KMS-11 (cell line): Measurements from ENCODE around the gene PRR14.

ENCODE experiments used
- H2AFZ ChIP-seq: fragments of 200-600 bp; sonication (generic); 2 replicates; pipeline ENCODE4 v1.6.1; 2016; ENCODE audit warnings: antibody characterized with exemption, mixed run types, low read depth
- H3K27ac ChIP-seq: fragments of 200-600 bp; sonication (generic); 2 replicates; pipeline ENCODE4 v1.6.1; 2016; ENCODE audit warnings: mild to moderate bottlenecking, mixed run types
- H3K27me3 ChIP-seq: fragments of 200-600 bp; sonication (generic); 2 replicates; pipeline ENCODE4 v1.6.1; 2017; ENCODE audit warnings: mild to moderate bottlenecking, low read depth, mixed run types, moderate library complexity; ENCODE audit not compliant: insufficient read depth
- H3K36me3 ChIP-seq: fragments of 200-600 bp; sonication (generic); 2 replicates; pipeline ENCODE4 v1.6.1; 2017; ENCODE audit warnings: mild to moderate bottlenecking, mixed run types; ENCODE audit not compliant: insufficient read depth
- H3K4me1 ChIP-seq: fragments of 200-600 bp; sonication (generic); 2 replicates; pipeline ENCODE4 v1.6.1; 2016; ENCODE audit warnings: mild to moderate bottlenecking, low read depth, mixed run types; ENCODE audit not compliant: poor library complexity, severe bottlenecking
- H3K4me2 ChIP-seq: fragments of 200-600 bp; sonication (generic); 2 replicates; pipeline ENCODE4 v1.7.0; 2016; ENCODE audit warnings: mild to moderate bottlenecking, mixed run types
- H3K4me3 ChIP-seq: fragments of 200-600 bp; sonication (generic); IDR thresholded peaks from 2 replicates; pipeline ENCODE4 v1.6.1; 2017; ENCODE audit warnings: low read depth, low read length, mixed read lengths; ENCODE audit not compliant: insufficient read depth
- H3K79me2 ChIP-seq: fragments of 200-600 bp; sonication (generic); 2 replicates; pipeline ENCODE4 v1.6.1; 2016; ENCODE audit warnings: low read depth, mixed run types; ENCODE audit not compliant: insufficient read depth
- H3K9ac ChIP-seq: fragments of 200-600 bp; sonication (generic); 2 replicates; pipeline ENCODE4 v1.6.1; 2016; ENCODE audit warnings: mild to moderate bottlenecking, mixed run types
- H4K20me1 ChIP-seq: fragments of 200-600 bp; sonication (generic); 2 replicates; pipeline ENCODE4 v1.6.1; 2016; ENCODE audit warnings: mild to moderate bottlenecking, mixed run types; ENCODE audit not compliant: insufficient read depth
- TF ChIP-seq, protein P1 (sequence below): fragments of 200-600 bp; sonication (generic); conservative IDR thresholded peaks from 2 replicates; pipeline ENCODE4 v1.6.1; 2017; ENCODE audit warnings: low read depth, mild to moderate bottlenecking, antibody characterized with exemption, low read length, moderate library complexity, mixed read lengths

The PRR14 gene

DNA sequence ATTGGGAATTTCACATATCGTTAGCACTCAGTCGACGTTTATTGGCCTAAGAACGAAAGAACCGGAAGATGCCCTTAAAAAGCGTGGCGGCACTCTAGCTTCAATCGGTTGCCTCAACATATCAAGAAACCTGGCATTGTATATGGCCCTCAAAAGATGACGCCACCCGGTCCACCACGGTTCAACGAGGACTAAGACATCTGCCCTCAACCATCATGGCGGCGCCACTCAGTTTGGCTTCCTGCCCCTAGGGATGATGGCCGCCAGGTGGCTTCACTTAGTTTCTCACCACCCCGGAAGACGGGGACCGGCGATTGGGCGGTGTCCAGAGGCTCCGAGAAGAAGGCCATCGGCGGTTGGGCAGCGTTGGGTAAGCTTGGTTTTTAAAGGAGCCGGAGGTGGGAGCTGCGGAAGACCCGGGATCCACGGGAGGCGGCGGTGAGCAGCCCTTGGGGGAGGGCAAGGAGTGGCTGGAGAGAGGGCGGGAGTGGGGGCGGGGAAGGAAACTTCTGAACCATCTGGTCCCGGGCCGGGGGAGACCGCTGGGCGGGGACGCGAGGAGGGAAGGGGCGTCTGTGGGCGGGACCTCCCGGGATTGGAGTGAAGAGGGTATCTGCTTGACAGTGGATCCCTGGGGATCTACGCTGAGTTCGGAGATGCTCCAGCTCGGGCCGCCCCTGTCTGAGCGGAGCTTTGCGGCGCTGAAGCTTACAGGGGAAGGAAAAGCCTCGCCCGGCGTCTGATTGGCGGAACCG lies at the start of gene PRR14:
TSS of gene PRR14 (plus strand) at position 592 of the 755 bp plus-strand sequence. CDS start 686 bp downstream, outside the sequence.
- Histone ChIP-seq H3K4me1 (peaks cover 49% of the 10 kb centered on the region), H3K4me3 (no peak within 1 kb of the TSS), H3K36me3 (no peaks in the 10 kb centered on the region), H3K4me2 (peak within 1 kb of the TSS; percentile 83), H3K27me3 (no peaks in the 10 kb centered on the region), H3K9ac (peak within 1 kb of the TSS; percentile 84), H2AFZ (peak within 1 kb of the TSS; percentile 80), H3K27ac (peak within 1 kb of the TSS; percentile 74), H3K79me2 (no peaks in the 10 kb centered on the region), H4K20me1 (no peaks in the 10 kb centered on the region)
- TF ChIP-seq, protein P1, sequence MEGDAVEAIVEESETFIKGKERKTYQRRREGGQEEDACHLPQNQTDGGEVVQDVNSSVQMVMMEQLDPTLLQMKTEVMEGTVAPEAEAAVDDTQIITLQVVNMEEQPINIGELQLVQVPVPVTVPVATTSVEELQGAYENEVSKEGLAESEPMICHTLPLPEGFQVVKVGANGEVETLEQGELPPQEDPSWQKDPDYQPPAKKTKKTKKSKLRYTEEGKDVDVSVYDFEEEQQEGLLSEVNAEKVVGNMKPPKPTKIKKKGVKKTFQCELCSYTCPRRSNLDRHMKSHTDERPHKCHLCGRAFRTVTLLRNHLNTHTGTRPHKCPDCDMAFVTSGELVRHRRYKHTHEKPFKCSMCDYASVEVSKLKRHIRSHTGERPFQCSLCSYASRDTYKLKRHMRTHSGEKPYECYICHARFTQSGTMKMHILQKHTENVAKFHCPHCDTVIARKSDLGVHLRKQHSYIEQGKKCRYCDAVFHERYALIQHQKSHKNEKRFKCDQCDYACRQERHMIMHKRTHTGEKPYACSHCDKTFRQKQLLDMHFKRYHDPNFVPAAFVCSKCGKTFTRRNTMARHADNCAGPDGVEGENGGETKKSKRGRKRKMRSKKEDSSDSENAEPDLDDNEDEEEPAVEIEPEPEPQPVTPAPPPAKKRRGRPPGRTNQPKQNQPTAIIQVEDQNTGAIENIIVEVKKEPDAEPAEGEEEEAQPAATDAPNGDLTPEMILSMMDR = peak; percentile 63

DNA sequence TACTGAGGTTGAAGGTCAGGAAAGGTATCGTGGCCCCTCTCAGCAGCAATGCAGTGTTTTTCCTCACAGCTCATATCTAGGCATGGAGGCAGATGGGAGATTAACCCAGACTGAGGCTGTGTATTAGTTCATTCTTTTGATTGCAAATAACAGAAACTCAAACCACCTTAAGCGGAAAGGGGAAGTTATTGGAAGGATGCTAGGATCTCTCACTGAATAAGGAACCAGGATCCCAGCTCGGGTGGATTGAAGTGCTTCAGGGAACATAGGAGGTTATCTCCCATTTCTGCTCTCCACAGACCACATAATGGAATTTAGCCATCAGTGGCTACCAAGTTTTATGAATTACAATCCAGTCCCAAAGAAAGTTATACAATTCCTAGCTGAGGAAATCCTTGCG lies 48.8 kb upstream of the PRR14 start:
- Histone ChIP-seq H4K20me1 (no peaks in the 10 kb centered on the region), H3K79me2 (no peaks in the 10 kb centered on the region), H3K4me3 (no peak overlapping the region), H3K27me3 (no peaks in the 10 kb centered on the region), H3K9ac (no peak overlapping the region), H3K4me1 (peaks cover 8% of the 10 kb centered on the region), H2AFZ (no peak overlapping the region), H3K36me3 (no peaks in the 10 kb centered on the region), H3K27ac (no peak overlapping the region), H3K4me2 (no peak overlapping the region)
- TF ChIP-seq, protein P1 = no peak

DNA sequence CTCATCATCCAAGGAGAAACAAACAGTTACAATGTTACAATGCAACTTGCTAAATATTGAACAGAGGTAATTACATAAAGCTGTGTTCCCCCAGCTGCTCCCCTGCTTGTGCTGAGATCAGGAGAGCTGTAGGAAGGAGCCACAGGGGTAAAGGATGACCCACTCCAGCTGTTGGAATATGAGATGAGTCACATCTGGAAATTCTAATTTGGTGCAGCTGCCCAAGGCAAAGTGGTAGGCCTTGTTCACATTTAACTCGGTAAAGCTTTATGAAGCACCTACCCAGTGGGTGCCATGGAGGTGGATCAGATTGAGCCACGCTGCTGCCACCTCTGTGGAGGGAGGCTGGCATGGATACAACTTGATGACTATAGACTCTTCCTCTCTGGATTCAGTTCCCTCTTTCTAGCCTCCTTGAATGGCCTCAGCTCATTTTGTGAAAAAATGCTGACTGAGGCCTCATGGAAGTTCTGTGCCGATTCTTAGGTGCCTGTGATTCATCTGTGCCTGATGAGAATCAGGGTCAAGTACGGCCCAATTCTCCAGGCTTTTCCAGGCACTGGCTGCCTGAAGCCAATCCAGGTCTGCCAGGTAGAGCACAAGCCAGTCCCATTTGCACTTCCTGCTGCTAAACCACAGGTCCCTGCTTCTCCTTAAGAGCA lies 48.0 kb upstream of the PRR14 start:
- H4K20me1 ChIP-seq = no peaks in the 10 kb centered on the region
- no peak overlapping the region for H3K27ac ChIP-seq
- H2AFZ ChIP-seq = no peak overlapping the region
- TF ChIP-seq, protein P1 = no peak
- no peak overlapping the region for H3K9ac ChIP-seq
- no peak overlapping the region for H3K4me3 ChIP-seq
- no peaks in the 10 kb centered on the region for H3K36me3 ChIP-seq
- H3K4me2 ChIP-seq = no peak overlapping the region
- H3K27me3 ChIP-seq = no peaks in the 10 kb centered on the region
- H3K4me1 ChIP-seq = peaks cover 8% of the 10 kb centered on the region
- no peaks in the 10 kb centered on the region for H3K79me2 ChIP-seq

DNA sequence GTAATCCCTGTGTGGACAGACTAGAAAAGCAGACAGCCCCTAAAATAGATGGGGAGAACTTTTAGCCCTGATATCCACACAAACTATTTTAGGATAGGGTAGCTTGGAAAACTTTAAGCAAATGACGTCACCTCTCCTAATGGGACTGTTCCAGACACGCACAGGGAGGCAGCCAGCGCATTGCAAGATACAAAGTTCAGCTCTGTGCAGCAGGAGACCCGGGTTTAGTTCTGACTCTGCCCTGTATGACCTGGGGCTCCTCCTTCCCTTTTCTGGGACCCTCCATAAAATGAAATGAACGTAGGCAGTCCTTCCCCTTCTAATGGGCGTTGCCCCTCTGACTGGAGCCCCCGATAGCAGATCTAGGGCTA lies 46.8 kb upstream of the PRR14 start:
- Histone ChIP-seq H3K79me2 (no peaks in the 10 kb centered on the region), H3K4me1 (peaks cover under 1% of the 10 kb centered on the region), H3K36me3 (no peaks in the 10 kb centered on the region), H3K27me3 (no peaks in the 10 kb centered on the region), H2AFZ (no peak overlapping the region), H4K20me1 (no peaks in the 10 kb centered on the region), H3K27ac (no peak overlapping the region), H3K4me2 (no peak overlapping the region), H3K9ac (no peak overlapping the region), H3K4me3 (no peak overlapping the region)
- TF ChIP-seq, protein P1 = no peak
